ENCODE data around the gene HSPA6.

DNA sequence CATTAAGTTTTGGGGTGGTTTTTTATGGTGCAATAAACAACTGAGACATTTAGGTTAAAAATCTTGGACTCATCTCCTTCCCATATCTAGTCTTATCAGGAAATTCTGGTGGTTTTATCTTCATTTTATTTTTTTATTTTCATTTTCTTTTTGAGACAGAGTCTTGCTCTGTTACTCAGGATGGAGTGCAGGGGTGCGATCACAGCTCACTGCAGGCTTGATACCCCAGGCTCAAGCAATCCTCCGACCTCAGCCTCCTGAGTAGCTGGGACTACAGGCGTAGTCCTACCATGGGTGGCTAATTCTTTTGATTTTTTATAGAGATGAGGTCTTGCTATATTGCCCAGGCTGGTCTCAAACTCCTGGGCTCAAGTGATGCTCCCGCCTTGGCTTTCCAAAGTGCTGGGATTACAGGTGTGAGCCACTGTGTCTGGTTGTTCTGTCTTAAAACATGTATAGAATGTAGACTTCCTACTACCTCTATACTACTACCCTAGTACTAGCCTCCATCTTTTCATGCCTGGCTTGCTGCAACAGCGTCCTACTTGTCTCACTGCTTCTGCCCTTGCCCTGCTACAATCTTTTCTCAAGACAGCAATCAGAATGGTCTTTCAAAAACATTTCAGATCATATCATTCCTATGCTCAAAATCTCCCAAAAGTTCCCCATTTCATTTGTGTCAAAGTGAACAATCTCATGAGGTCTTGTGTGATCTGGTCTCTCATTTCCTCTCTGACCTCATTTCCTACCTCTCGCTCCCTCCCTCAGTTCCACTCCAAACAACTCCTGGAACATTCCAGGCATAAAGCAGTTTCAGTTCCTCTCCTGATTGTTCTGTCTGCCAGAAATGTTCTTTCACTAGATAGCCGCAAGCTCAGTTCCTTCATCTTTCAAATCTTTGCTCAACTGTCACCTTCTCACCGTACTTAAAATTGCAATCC, 25.0 kb upstream of the HSPA6 start:
- TF ChIP-seq, protein P1, sequence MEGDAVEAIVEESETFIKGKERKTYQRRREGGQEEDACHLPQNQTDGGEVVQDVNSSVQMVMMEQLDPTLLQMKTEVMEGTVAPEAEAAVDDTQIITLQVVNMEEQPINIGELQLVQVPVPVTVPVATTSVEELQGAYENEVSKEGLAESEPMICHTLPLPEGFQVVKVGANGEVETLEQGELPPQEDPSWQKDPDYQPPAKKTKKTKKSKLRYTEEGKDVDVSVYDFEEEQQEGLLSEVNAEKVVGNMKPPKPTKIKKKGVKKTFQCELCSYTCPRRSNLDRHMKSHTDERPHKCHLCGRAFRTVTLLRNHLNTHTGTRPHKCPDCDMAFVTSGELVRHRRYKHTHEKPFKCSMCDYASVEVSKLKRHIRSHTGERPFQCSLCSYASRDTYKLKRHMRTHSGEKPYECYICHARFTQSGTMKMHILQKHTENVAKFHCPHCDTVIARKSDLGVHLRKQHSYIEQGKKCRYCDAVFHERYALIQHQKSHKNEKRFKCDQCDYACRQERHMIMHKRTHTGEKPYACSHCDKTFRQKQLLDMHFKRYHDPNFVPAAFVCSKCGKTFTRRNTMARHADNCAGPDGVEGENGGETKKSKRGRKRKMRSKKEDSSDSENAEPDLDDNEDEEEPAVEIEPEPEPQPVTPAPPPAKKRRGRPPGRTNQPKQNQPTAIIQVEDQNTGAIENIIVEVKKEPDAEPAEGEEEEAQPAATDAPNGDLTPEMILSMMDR (IDR thresholded peaks at IDR 0.05) = no peak
- no peak for TF ChIP-seq POLR2A (IDR thresholded peaks at IDR 0.05)
